ENCODE measurements around the gene NOS1.
"Not testable (repeated sequence)": the region's sequence is repeated elsewhere in the genome, so short reads cannot be mapped to it uniquely, and the experiment has no call there.

The NOS1 gene

DNA sequence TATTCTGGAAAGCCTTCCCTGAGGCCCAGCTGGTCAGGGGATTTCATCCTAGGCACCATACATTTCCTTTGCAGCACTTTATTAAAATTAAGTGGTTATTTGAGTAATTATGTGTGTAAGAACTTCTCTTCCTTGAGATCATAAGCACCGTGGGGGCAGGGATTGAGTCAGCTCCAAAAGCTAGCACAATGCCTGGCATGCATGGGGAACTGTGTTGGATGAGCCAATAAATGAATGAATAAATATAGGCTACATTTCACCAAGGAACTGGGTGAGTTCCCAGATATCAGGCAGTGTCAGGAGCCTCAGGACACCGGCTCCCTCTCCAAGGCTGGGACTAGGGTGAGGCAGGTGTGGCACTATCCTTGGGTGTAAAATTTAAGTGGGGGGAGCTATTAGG, 88.3 kb downstream of the NOS1 start:
- DNase-seq (ENCODE audit: low read depth in 3 of 3, low spot score in 1 of 3), result no peak

DNA sequence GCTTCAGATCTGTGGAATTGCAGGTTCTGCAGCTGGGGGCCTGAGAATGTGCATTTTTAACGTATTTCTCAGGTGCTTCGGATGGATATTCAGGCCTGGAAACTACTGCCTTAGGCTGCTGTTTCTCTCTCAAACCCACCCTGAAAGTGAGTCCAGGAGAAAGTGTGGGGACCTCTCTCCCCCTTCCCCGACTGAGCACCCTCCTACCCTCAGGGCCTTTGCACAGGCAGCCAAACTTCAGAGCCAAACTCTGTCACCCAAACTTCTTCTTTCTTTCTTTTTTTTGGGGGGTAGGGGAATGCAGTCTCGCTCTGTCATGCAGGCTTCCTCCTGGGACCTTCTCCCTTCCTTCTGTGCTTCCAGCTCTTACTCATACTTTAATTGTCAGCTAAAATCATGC, 88.7 kb downstream of the NOS1 start:
- no peak for DNase-seq (ENCODE audit: low read depth in 3 of 3, low spot score in 1 of 3)

DNA sequence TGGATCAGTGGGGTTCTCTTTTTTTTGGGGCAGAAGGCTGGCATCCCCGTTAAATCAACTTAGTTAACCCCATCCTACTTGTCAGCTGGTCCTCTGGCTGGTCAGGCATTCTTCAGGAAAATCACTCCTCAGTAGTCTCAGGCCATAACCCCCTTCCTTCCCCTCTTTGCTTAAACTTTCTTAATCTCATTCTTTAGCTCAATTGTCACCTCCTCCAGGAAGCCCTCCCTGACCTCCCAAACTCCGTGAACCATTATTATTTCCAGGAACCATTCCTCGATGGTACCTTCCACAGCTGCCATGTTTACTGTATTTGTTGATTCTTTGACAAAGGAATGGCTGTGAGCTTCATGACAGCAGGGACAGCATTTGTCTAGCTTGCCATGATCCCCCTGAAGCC, 98.7 kb downstream of the NOS1 start:
- DNase-seq (ENCODE audit: low read depth in 3 of 3, low spot score in 1 of 3), result no peak

DNA sequence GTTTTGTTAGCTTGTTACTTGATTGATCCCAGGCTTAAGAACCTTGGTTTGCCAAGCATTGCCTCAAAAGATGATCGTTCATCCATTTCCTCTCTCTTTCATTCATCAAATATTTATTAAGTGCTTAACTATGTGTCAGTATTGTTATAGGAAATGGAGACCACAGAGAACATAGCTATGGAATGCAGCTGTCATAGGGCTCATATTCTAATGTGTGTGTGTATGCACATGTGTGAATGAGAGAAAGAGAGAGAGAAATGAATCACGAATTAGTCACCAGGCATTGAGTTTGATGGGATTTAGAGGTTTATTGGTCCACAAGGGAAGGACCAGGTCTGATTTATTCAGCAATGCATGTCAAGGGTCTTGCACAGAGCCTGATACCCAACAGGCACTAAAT, 100.2 kb downstream of the NOS1 start:
- DNase-seq (ENCODE audit: low read depth in 3 of 3, low spot score in 1 of 3), result no peak

DNA sequence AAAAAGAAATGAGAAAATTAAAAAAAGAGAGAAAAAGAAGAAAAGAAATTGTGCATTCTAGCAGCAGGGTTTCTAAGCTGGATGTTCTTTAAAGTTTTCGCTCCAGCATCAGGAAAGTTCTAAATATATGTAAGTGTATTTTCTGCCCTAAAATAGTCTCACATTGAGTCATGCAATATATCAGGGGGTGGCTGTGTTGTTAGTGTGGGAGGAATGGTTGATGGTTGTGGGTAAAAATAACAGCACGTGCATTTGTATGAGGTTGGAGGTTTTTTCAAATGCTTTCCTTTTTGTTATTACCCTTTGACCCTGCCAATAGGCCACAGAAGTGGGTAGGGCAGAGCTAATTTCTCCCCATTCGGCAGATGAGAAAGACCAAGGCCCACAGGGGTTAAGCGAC, 106.0 kb downstream of the NOS1 start:
- DNase-seq (ENCODE audit: low read depth in 3 of 3, low spot score in 1 of 3), result no peak

DNA sequence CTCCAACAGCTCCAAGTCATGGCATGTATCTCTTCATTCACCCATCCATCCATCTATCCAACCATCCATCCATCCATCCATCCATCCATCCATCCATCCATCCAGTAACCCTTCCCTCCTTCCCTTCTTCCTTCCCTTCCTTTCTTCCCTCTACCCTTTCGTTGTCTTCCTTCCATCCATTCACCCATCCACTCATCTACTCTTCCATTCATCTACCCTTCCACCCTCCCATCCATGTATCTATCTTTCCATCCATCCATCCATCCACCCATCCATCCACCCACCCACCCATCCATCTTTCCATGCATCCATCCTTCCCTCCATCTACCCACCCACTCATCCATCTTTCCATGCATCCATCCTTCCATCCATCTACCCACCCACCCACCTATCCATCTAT, 117.9 kb downstream of the NOS1 start:
- no peak for DNase-seq (ENCODE audit: low read depth in 3 of 3, low spot score in 1 of 3)

DNA sequence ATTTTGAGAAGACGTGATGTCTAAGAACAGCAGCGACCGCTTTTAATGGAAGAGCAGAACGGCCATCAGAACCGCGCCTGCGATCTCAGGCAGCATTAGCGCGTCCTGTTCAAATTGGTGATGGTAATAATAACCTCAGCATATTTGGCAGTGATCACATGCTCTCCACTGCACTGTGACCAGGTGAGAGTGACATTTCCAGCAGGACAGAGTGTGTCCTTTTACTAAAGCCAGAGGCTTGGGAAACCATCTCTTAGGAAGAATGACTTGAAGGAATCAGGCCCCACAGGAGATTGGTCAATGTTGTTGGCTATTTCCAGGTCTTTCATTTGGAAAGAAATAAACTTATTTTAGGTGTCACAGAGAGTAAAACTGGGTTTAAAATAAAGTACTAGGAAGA, 119.7 kb downstream of the NOS1 start:
- DNase-seq (ENCODE audit: low read depth in 3 of 3, low spot score in 1 of 3), result no peak

DNA sequence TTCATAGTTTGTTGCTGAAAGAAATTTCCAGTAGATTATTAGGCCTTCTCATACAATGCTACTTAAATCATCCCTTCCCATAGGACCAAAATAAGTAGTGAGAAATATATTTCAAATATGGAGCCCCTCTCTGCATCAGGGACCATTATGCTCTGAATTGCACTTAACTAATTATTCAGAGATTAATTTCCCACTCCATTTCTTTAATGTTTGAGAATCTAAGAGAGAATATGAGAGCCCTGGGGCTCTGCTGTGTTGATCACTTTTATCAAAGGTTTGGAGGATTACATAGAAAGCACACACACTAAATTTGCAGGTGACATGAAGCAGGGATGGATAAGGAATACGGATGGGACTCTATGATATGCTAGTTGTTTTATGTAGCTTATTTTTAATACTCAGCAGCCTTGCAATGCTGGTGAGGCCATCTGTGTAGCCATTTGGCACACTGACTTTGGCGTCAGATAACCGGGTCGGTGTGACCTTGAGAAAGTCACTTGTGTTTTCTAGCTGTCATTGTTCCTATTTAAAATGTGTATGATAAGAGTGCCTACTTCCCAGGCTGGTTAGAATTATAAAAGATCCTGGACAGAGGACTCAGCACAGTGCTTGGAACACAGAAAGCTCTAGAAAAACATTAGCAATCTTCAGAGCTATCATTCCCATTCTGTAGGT, 121.2 kb downstream of the NOS1 start:
- no peak for DNase-seq (ENCODE audit: low read depth in 3 of 3, low spot score in 1 of 3)

DNA sequence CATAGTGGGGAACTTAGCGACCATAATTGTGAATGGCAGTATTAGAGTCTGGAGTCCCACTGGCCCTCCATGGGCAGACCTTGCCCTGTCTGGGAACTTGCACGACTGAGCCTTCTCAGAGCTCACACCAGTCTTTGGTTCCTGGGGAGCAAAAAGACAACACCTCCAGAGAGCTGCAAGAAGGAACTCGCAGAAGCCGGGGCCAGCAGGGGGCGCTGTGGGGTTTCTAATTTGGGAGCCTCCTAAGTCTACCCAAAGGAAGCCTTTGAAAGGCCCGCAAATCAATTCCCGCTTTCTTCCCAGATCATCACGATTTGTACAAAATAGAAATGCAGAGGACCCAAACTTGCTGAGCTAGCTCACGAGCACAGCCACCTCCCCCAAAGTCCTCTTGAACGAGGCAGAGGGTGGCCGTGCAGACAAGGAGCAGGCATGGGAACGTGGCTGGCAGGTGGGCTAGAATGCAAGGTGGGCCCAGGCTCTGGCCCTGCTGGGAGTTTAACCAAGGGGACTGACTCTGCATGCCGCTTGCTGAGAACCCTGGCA, 124.9 kb downstream of the NOS1 start:
- DNase-seq (ENCODE audit: low read depth in 3 of 3, low spot score in 1 of 3), result peak; percentile 7 to 64 (median 31)

DNA sequence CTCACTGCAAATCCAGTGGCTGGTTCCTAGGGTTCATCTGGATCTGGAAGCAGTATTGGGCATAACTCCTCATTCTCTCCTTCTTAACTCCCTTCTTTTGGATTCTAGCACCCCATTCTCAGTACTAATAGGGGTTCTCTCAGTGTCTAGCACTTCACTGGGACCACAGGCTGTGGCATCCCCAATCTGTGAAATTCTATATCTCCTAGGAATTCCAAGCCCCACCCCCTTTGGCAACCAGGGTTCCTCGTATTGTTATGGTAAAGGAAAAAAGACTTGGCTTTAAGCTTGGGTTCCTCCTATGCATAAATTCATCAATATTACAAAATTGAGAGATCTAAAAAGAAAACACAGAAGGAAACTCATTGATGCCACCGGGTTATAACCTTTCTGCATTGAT, 126.2 kb downstream of the NOS1 start:
- no peak for DNase-seq (ENCODE audit: low read depth in 3 of 3, low spot score in 1 of 3)

DNA sequence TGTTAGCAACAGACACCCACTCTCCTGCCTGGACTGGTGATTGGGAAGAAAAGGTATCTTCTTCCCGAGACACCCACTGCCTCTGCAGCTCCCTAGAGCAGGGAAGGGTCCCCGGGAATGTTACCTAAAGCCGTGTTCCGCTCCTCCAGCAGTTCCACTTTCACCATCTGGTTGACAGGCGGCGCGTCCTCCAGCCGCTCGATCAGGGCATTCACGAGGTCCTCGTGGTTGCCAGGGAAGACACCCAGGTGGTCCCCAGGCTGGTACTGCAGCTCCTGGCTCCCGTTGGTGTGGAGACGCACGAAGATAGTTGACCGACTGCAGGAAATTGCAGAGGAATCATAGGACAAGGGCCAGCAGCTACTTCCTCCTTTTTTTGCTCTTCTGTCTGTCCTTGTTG, 127.0 kb downstream of the NOS1 start:
- no peak for DNase-seq (ENCODE audit: low read depth in 3 of 3, low spot score in 1 of 3)

DNA sequence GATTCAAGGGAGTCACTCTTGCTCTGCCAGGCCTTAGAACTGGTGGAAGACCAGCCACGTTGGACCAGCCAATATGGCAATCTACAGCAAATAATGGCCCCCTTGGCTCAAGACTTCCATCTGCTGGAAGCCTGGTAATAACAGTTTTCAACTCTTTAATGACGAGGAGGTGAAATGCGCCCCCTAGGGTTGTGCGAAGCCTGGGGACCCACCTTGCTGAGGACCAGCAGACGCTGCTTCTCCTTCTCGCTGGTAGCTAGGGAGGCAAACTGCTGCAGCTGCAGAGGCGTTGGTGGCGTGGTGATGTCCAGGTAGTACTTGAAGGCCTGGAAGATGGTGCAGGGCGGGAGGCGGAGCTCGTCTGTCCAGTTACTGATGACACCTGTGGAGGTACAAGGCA, 129.7 kb downstream of the NOS1 start:
- no peak for DNase-seq (ENCODE audit: low read depth in 3 of 3, low spot score in 1 of 3)

DNA sequence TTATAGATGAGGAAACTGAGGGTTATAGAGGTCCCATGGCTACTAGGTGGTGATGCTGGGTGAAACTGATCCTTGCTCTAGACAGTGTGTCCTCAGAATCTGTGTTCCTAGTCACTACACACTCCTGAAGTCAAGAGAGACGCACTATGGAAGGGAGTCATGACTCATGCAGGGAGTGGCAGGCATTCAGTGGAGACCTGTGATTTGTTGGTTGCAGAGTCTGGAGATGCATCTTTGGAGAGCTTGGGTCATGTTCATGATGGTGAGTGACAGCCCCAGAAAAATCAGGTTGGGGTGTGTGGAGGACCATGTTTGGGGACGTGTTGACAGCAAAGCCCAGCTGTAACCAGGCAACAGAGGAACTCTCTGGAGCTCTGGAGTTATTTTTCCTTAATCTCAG, 133.2 kb downstream of the NOS1 start:
- DNase-seq (ENCODE audit: low read depth in 3 of 3, low spot score in 1 of 3), result no peak

DNA sequence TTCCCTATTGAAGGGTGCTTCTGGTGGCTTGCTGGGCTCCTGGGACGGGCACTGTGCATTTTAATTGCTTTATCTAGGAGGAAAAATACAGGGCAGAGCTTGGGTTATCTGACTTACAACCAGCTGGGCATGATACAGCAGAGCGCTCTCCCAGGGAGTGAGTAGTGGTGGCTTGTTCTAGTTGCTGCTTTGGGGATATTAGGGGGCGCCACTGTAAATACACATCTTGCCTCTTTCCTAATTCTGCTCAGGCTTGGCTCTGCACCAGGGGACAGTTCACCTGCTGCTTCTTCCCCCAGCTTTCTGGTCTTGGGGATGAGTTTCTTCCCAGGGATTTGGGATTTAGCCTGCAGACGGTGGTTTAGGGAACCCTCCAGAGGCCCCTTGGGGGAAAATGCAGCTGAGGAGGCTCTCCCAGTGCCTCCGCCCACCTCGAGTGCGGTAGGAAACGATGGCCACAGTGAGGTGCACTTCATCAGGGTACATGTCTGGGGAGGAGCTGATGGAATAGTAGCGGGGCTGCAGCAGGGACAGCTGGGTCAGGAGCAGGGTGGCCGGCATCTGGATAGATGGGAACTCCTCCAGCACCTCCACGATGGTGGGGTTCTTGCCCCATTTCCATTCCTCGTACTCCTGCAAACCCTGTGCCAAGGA, 134.3 kb downstream of the NOS1 start:
- DNase-seq (ENCODE audit: low read depth in 3 of 3, low spot score in 1 of 3), result no peak

DNA sequence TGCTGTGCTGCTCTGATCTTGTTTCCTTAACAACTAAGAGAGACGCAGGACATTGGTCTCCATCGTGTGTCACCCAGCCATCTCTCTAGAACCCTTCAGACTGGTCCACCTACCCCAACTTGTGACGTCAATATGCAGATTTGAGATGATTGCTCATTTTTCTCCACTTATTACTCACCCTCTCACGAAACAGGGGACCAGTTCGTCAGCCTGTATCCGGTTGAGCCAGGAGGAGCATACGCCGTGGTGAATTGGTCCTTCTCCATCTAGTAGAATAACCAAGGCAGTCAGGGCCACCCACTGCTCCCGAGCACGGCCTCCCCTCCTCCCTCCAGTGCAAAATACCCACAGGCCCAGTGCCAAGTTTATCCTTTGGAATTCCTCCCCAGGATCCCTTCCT, 134.9 kb downstream of the NOS1 start:
- DNase-seq (ENCODE audit: low read depth in 3 of 3, low spot score in 1 of 3), result no peak

DNA sequence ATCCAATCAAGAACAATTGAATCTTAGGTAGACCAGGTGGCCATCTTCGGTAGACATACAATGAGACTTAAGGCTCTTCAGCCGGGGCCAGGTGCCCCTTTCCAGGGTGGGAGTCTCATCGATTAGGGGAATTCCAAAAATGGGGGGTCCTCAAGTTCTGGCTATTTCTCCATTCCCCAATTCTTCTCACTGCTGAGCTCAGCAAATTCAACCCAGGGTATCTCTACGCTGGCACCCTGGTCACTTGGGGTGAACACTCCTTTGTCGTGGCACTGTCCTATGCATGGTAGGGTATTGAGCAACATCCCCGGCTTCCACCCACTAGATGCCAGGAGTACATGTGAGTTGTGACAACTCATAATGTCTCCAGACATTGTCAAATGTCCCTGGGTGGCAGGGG, 136.2 kb downstream of the NOS1 start:
- DNase-seq (ENCODE audit: low read depth in 3 of 3, low spot score in 1 of 3), result no peak

DNA sequence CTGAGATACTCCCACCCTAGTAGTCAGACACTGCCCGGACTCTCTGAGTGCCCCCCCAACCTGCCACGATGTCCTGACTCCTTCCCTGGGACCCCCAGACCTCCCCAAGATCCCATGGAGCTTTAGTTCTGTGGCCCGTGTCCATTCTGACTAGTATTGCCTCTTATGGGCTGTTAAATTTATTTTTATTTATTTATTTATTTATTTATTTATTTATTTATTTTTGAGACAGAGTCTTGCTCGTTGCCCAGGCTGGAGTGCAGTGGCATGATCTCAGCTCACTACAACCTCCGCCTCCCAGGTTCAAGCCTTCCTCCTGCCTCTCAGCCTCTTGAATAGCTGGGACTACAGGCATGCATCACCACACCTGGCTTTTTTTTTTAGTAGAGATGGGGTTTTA, 140.5 kb downstream of the NOS1 start:
- not testable (repeated sequence) for DNase-seq (ENCODE audit: low read depth in 3 of 3, low spot score in 1 of 3)

DNA sequence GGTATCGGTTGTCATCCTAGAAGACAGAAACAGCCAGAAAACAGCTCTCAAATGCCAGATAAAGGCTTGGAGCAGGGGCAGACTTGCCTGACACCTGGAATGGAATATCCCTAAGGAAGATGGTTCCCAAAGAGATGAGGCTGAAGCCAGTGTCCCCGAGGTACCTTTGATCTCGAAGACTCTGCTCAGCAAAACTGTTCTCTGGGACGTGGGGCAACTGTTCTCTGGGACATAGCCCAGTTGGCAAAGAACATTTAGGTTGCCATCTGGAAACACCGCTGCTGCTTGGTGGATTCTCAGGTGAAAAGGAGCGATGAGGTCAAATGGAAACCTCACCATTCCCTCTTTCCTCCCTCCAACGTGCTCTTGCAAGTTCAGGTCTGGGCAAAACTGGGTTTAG, 143.3 kb downstream of the NOS1 start:
- no peak for DNase-seq (ENCODE audit: low read depth in 3 of 3, low spot score in 1 of 3)

DNA sequence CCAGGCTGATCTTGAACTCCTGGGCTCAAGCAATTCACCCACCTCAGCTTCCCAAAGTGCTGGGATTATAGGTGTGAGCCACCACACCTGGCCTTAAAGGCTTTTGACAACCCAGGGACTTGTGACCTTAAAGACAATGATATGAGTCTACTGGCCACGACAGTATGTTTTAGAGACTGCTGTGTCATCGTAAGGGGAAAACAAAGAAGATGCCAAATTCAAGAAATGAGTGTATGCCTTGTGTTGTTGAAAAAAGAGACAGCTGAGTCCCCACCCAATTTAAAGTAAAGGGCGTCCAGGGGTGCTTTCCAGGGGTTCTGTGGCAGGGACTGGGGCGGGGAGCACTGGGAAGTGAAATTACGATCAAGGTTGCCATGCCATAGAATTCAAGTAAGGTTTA, 144.7 kb downstream of the NOS1 start:
- DNase-seq (ENCODE audit: low read depth in 3 of 3, low spot score in 1 of 3), result no peak

DNA sequence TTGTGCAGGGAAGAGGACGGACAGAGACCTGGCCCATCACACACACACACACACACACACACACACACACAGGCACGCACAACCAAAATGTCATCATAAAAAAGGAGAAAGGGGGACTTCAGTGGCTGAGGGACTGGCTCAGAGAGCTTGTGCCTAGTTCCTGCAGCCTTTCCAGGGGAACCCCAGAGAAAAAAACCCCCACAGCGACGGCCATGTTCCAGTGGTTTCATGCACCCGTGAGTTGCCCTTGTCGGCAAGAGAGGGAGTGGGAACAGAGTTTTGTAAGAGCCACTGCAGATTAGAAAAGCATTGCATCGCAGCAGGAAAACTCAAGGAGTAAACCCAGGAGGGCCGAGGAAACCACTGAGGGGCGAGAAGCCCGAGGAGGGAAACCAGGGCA, 146.6 kb downstream of the NOS1 start:
- no peak for DNase-seq (ENCODE audit: low read depth in 3 of 3, low spot score in 1 of 3)

DNA sequence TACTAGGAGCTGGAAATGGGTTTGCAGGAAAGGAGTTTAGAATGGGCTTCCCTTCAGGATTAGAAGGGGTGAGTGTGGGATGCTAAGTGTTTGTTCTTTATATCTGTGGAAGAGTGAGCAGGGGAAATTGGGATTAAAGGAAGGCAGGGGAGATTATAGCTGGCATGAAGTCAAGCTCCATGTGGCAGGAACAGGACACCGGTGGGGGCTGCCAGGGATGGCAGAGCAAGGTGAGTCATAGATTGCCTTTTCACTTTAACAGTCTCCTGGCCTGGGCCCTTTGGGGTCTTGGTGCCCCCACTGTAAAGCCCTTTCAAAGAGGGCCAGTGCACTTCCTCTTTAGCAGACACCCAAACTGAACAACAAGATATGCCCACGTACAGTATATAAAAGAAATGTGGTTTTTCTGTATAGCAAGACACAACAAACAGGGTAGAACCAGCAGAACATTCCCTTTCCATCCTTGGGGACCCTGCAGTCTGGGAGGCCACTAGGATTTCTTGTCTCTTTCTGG, 148.1 kb downstream of the NOS1 start:
- DNase-seq (ENCODE audit: low read depth in 3 of 3, low spot score in 1 of 3), result no peak

DNA sequence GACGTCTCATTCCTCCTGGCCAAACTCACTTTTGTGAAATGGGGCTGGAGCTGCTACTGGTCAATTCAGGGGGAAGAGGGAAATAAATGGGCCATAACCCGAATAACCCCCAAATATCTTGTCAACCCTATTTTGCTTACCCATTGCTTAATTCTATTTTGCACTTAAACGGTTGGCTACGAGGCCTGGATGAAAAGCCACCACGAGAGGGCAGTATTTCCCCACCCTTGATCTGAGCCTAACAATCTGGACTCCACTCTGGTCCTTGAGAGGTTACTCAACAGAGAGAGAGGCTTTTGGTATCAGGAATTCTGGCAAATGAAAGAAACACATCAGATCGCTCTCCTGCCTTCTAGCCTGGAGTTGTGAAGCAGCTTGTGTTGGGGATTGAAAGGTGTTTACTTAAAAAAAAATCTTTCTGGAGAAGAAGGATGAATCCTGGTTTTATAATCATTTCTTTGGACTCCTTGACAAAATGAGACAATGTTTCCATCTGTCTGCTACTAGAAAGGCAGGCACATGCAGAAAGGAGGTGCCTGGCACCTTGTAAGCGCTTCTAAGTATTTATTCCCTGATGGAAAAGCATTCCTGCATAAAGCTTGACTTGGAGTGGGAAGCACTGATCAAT, 148.7 kb downstream of the NOS1 start:
- peak; percentile 18 to 44 (median 21) for DNase-seq (ENCODE audit: low read depth in 3 of 3, low spot score in 1 of 3)
